OCI-LY7 (cell line): Measurements from ENCODE around the gene AKR1B15.

Source experiments
- CTCF ChIP-seq: fragments of 200-600 bp; sonication (generic); conservative IDR thresholded peaks from 2 replicates; pipeline ENCODE4 v1.5.1; 2014; ENCODE audit warnings: mild to moderate bottlenecking, antibody characterized with exemption, low read length, moderate library complexity, mixed read lengths
- EZH2phosphoT487 ChIP-seq: fragments of 200-600 bp; sonication (generic); IDR thresholded peaks from 2 replicates; pipeline ENCODE4 v1.6.1; 2018; ENCODE audit warnings: low read depth, borderline replicate concordance, mild to moderate bottlenecking, mixed run types, antibody characterized with exemption, low read length, moderate library complexity, mixed read lengths

GRCh38 chr7:134504660-134505164 lies 44.2 kb upstream of the AKR1B15 start:
- no peak for TF ChIP-seq CTCF
- TF ChIP-seq EZH2phosphoT487, result no peak
